H9 (cell line): ENCODE results near the gene ABHD17C. TPM values are rescaled to one million over a fixed set of nuclear protein-coding genes. Genes with fewer than 3 reads are reported as not detected.

Experiments used
- DNase-seq: peaks from one replicate; pipeline ENCODE4 v3.0.0-alpha.2; 2017
- H2AFZ ChIP-seq: one replicate; pipeline ENCODE4 v1.6.1; 2013; ENCODE audit warnings: mild to moderate bottlenecking, low read length, control low read depth, moderate library complexity
- H2AK5ac ChIP-seq: 2 replicates; pipeline ENCODE4 v1.6.1; 2013; ENCODE audit warnings: low read length, control low read depth, mixed read lengths; ENCODE audit not compliant: insufficient read length
- H2BK120ac ChIP-seq: one replicate; pipeline ENCODE4 v1.6.1; 2013; ENCODE audit warnings: low read depth, mild to moderate bottlenecking, low read length, control low read depth, inconsistent platforms; ENCODE audit not compliant: poor library complexity, severe bottlenecking
- H2BK12ac ChIP-seq: 2 replicates; pipeline ENCODE4 v1.6.1; 2013; ENCODE audit warnings: low read length, control low read depth, mixed read lengths, low read depth; ENCODE audit not compliant: insufficient read length
- H2BK15ac ChIP-seq: 2 replicates; pipeline ENCODE4 v1.6.1; 2013; ENCODE audit warnings: low read depth, low read length, control low read depth
- H2BK20ac ChIP-seq: one replicate; pipeline ENCODE4 v1.6.1; 2013; ENCODE audit warnings: low read depth, mild to moderate bottlenecking, low read length, control low read depth, inconsistent platforms; ENCODE audit not compliant: poor library complexity, severe bottlenecking
- H2BK5ac ChIP-seq: 2 replicates; pipeline ENCODE4 v1.6.1; 2013; ENCODE audit warnings: low read length, control low read depth, mixed read lengths; ENCODE audit not compliant: insufficient read length
- H3K14ac ChIP-seq: 2 replicates; pipeline ENCODE4 v1.6.1; 2013; ENCODE audit warnings: low read length, control low read depth; ENCODE audit not compliant: insufficient read depth
- H3K18ac ChIP-seq: 2 replicates; pipeline ENCODE4 v1.6.1; 2013; ENCODE audit warnings: low read depth, mild to moderate bottlenecking, mixed read lengths, low read length, control low read depth; ENCODE audit not compliant: insufficient read length
- H3K23ac ChIP-seq: 2 replicates; pipeline ENCODE4 v1.6.1; 2013; ENCODE audit warnings: low read length, control low read depth, mixed read lengths, low read depth; ENCODE audit not compliant: insufficient read length
- H3K23me2 ChIP-seq: 2 replicates; pipeline ENCODE4 v1.6.1; 2013; ENCODE audit warnings: low read depth, mild to moderate bottlenecking, mixed read lengths, low read length, control low read depth; ENCODE audit not compliant: insufficient read length, poor library complexity, severe bottlenecking
- H3K27ac ChIP-seq: 2 replicates; pipeline ENCODE4 v1.5.1; 2013; ENCODE audit warnings: low read length, control low read depth, mixed read lengths, low read depth; ENCODE audit not compliant: insufficient read length
- H3K27me3 ChIP-seq: 2 replicates; pipeline ENCODE4 v1.6.1; 2013; ENCODE audit warnings: low read length, control low read depth, inconsistent platforms; ENCODE audit not compliant: insufficient read depth
- H3K4ac ChIP-seq: 2 replicates; pipeline ENCODE4 v1.6.1; 2013; ENCODE audit warnings: low read depth, mild to moderate bottlenecking, control low read depth, inconsistent platforms, low read length, moderate library complexity
- H3K4me1 ChIP-seq: 2 replicates; pipeline ENCODE4 v1.6.1; 2013; ENCODE audit warnings: low read length, control low read depth, inconsistent platforms; ENCODE audit not compliant: insufficient read depth
- H3K4me2 ChIP-seq: 2 replicates; pipeline ENCODE4 v1.6.1; 2013; ENCODE audit warnings: low read length, control low read depth, mixed read lengths; ENCODE audit not compliant: insufficient read length, insufficient read depth
- H3K56ac ChIP-seq: 2 replicates; pipeline ENCODE4 v1.6.1; 2013; ENCODE audit warnings: low read depth, mild to moderate bottlenecking, mixed read lengths, low read length, control low read depth; ENCODE audit not compliant: insufficient read length
- H3K79me1 ChIP-seq: 2 replicates; pipeline ENCODE4 v1.6.1; 2013; ENCODE audit warnings: low read depth, mild to moderate bottlenecking, moderate library complexity, low read length, control low read depth, inconsistent platforms; ENCODE audit not compliant: insufficient read depth, poor library complexity, severe bottlenecking
- H3K79me2 ChIP-seq: 2 replicates; pipeline ENCODE4 v1.6.1; 2013; ENCODE audit warnings: low read length, control low read depth, inconsistent platforms; ENCODE audit not compliant: insufficient read depth
- H3K9ac ChIP-seq: 2 replicates; pipeline ENCODE4 v1.6.1; 2013; ENCODE audit warnings: low read length, control low read depth, mixed read lengths; ENCODE audit not compliant: insufficient read length; ENCODE audit errors: extremely low read depth
- H3K9me3 ChIP-seq: one replicate; pipeline ENCODE4 v1.6.1; 2013; ENCODE audit warnings: low read depth, low read length, inconsistent platforms; ENCODE audit not compliant: control insufficient read depth
- H3T11ph ChIP-seq: one replicate; pipeline ENCODE4 v1.6.1; 2013; ENCODE audit warnings: mild to moderate bottlenecking, low read length, control low read depth, inconsistent platforms
- H4K20me1 ChIP-seq: one replicate; pipeline ENCODE4 v1.6.1; 2013; ENCODE audit not compliant: control insufficient read depth, insufficient read length, insufficient read depth
- H4K5ac ChIP-seq: 2 replicates; pipeline ENCODE4 v1.6.1; 2013; ENCODE audit warnings: low read depth, mild to moderate bottlenecking, mixed read lengths, low read length, control low read depth; ENCODE audit not compliant: insufficient read length
- H4K8ac ChIP-seq: replicated peaks from 2 replicates; pipeline ENCODE4 v1.6.1; 2013; ENCODE audit warnings: low read length, control low read depth, mixed read lengths, low read depth; ENCODE audit not compliant: insufficient read length
- H4K91ac ChIP-seq: 2 replicates; pipeline ENCODE4 v1.6.1; 2013; ENCODE audit warnings: low read depth, mild to moderate bottlenecking, moderate library complexity, mixed read lengths, low read length, control low read depth; ENCODE audit not compliant: insufficient read length
- H3K27ac Mint-ChIP-seq, 3 experiments: 2 replicates in 2 of 3; 3 replicates in 1 of 3; pipeline ENCODE4 v1.8.0; 2020 to 2021; ENCODE audit warnings: mixed read lengths in 3 of 3, mild to moderate bottlenecking in 1 of 3, moderate library complexity in 1 of 3
- H3K27me3 Mint-ChIP-seq: 2 replicates; pipeline ENCODE4 v1.8.0; 2021; ENCODE audit warnings: low read depth, mild to moderate bottlenecking, moderate library complexity, mixed read lengths
- H3K36me3 Mint-ChIP-seq, 3 experiments: 2 replicates in 2 of 3; 3 replicates in 1 of 3; pipeline ENCODE4 v1.8.0; 2020 to 2021; ENCODE audit warnings: low read depth in 3 of 3, mixed read lengths in 3 of 3; ENCODE audit not compliant: insufficient read depth in 1 of 3
- H3K4me1 Mint-ChIP-seq, 2 experiments: 2 replicates each; pipeline ENCODE4 v1.8.0; 2020; ENCODE audit warnings: mixed read lengths in 2 of 2
- H3K4me3 Mint-ChIP-seq, 2 experiments: 2 replicates in 1 of 2; 3 replicates in 1 of 2; pipeline ENCODE4 v1.8.0; 2020 to 2021; ENCODE audit warnings: mild to moderate bottlenecking in 2 of 2, mixed read lengths in 2 of 2, moderate library complexity in 1 of 2
- H3K9me3 Mint-ChIP-seq, 2 experiments: 2 replicates in 1 of 2; 3 replicates in 1 of 2; pipeline ENCODE4 v1.8.0; 2020; ENCODE audit warnings: mild to moderate bottlenecking in 2 of 2, mixed read lengths in 2 of 2, moderate library complexity in 1 of 2
- WGBS: extraction: QIAGEN DNeasy Blood & Tissue Kit; methylation state at CpG from one replicate; pipeline ENCODE4 v1.1.7; 2013; ENCODE audit warnings: missing lambda C conversion rate, low lambda C conversion rate, mixed read lengths; ENCODE audit not compliant: insufficient read length; ENCODE audit errors: extremely low coverage; 5-methylcytosine and 5-hydroxymethylcytosine counted together
- total RNA-seq: library from RNA; stranded (reverse); gene quantifications from 2 replicates; pipeline ENCODE4 v1.2.1, GENCODE V29; 2021
- TF ChIP-seq, protein P1 (sequence below): fragments of 200-600 bp; sonication (generic); conservative IDR thresholded peaks from 3 replicates; pipeline ENCODE4 v1.8.0; 2021; ENCODE audit warnings: antibody characterized with exemption, mild to moderate bottlenecking

The ABHD17C gene
- total RNA-seq, 1 experiment from 2014 or later = 21.5 TPM

DNA sequence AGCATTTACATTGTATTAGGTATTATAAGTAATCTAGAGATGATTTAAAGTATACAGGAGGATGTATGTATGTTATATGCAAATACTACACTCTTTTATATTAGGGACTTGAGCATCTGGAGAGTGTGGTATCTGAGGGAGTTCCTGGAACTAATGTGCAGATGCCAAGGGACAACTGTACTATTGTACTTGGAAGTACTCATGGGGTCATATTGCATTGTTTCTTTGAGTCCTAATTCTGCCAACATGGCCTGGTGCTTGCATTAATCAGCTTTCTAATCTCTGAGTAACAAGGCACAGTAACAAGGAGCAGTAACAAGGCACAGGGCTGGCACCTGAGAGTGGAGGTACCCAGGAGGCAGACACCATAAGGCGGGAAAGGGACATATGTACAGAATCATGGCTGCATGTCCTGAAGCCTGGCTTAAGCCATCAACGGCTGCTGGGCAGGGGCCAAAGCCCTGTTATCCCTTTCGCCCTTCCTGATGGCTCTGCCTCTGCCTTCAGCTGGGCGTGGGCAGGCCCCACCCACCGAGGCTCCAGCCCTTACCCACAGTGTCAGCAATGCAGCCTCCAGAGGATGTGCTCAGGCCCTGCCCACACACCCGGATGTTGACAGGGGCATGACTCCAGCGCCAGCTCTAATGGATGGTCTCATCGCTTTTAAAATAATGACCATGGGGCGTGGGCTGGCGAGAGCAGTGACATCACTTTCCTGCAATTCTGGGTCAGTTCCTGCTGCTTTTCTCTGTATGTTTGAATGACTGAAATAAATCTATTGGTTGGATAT, 107.0 kb downstream of the ABHD17C start:
- H2BK120ac ChIP-seq = no peak overlapping the region
- H4K8ac ChIP-seq = no peak overlapping the region
- H3K18ac ChIP-seq = no peak overlapping the region
- no CpG with 5 or more reads among the region's 10 CpGs for WGBS
- H3K56ac ChIP-seq = no peak overlapping the region
- Mint-ChIP-seq H3K9me3 (no peaks in the 10 kb centered on the region), H3K4me1 (peaks cover 10% of the 10 kb centered on the region in 2 experiments), H3K36me3 (no peaks in the 10 kb centered on the region), H3K27me3 (peaks cover 3% of the 10 kb centered on the region; the same call in 1 of the 2 replicates), H3K27ac (no peak overlapping the region), H3K4me3 (no peak overlapping the region)
- no peak overlapping the region for H3K4ac ChIP-seq
- no peak overlapping the region for H3T11ph ChIP-seq
- no peak overlapping the region for H2BK5ac ChIP-seq
- no peaks in the 10 kb centered on the region for H3K4me1 ChIP-seq
- DNase-seq = no peak
- H4K20me1 ChIP-seq = no peaks in the 10 kb centered on the region
- no peak overlapping the region; the same call in 1 of the 2 replicates for H3K14ac ChIP-seq
- no peaks in the 10 kb centered on the region for H3K9me3 ChIP-seq
- H4K5ac ChIP-seq = no peak overlapping the region
- no peaks in the 10 kb centered on the region for H3K79me2 ChIP-seq
- H3K27me3 ChIP-seq = no peaks in the 10 kb centered on the region
- no peak overlapping the region for H2BK20ac ChIP-seq
- no peak overlapping the region for H2BK15ac ChIP-seq
- H3K79me1 ChIP-seq = no peaks in the 10 kb centered on the region
- no peak overlapping the region for H3K27ac ChIP-seq
- no peak overlapping the region for H3K4me2 ChIP-seq
- no peak overlapping the region for H4K91ac ChIP-seq
- H3K9ac ChIP-seq = no peak overlapping the region
- TF ChIP-seq, protein P1, sequence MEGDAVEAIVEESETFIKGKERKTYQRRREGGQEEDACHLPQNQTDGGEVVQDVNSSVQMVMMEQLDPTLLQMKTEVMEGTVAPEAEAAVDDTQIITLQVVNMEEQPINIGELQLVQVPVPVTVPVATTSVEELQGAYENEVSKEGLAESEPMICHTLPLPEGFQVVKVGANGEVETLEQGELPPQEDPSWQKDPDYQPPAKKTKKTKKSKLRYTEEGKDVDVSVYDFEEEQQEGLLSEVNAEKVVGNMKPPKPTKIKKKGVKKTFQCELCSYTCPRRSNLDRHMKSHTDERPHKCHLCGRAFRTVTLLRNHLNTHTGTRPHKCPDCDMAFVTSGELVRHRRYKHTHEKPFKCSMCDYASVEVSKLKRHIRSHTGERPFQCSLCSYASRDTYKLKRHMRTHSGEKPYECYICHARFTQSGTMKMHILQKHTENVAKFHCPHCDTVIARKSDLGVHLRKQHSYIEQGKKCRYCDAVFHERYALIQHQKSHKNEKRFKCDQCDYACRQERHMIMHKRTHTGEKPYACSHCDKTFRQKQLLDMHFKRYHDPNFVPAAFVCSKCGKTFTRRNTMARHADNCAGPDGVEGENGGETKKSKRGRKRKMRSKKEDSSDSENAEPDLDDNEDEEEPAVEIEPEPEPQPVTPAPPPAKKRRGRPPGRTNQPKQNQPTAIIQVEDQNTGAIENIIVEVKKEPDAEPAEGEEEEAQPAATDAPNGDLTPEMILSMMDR = no peak
- no peak overlapping the region for H2AFZ ChIP-seq
- no peaks in the 10 kb centered on the region for H3K23me2 ChIP-seq
- no peak overlapping the region for H2BK12ac ChIP-seq
- H2AK5ac ChIP-seq = no peak overlapping the region
- H3K23ac ChIP-seq = no peak overlapping the region
